K562 (cell line): Measurements from ENCODE around the gene FRMD7. TPM values are rescaled to one million over a fixed set of nuclear protein-coding genes. Genes with fewer than 3 reads are reported as not detected.
A peak's percentile ranks its signal among the peaks of the same experiment; 100 is the strongest.

Source experiments
- ATAC-seq: fragments of 200-7000 bp; cut with Tn5 transposase; 3 replicates; pipeline ENCODE4 v1.9.1; 2020; ENCODE audit warnings: moderate library complexity
- BruUV-seq: library from RNA; stranded (reverse); fragments of 400-500 nt; replicated peaks from 2 replicates; lab custom pipeline; 2021; lab: Mats Ljungman, UMichigan
- CTCF ChIA-PET: fragments of 300-600 bp; formaldehyde crosslinking; extraction: SDS; loops from one replicate; lab custom pipeline; 2021; ENCODE audit warnings: low intra/inter-chr PET ratio; lab: Yijun Ruan, JAX
- POLR2A ChIA-PET: fragments of 300-600, 350-650 bp; sonication (Branson Sonifier 250); formaldehyde crosslinking; extraction: SDS; loops from one replicate; lab custom pipeline; 2021; ENCODE audit warnings: antibody characterized with exemption, inconsistent platforms; lab: Yijun Ruan, JAX
- DNase-seq, 4 experiments: peaks; one replicate each; pipeline versions ENCODE4 v3.0.0 to v3.0.0-alpha.2; 2011 to 2018; ENCODE audit warnings: low spot score in 3 of 4, mixed read lengths in 3 of 4; ENCODE audit errors: extremely low read depth in 1 of 4
- FAIRE-seq: peaks from 2 replicates; lab custom pipeline; 2011; peaks lifted over from hg19 to GRCh38; lab: Jason Lieb, UNC
- H2AFZ ChIP-seq: 2 replicates; pipeline ENCODE4 v1.6.0; 2011; ENCODE audit warnings: low read depth, low read length, control low read depth, inconsistent platforms
- H3K27ac ChIP-seq: fragments of 200-600 bp; 3 replicates; pipeline ENCODE4 v1.8.0; 2011; ENCODE audit warnings: low read depth, mild to moderate bottlenecking, control low read depth, inconsistent platforms, low read length, moderate library complexity, mixed read lengths; ENCODE audit errors: extremely low read depth
- H3K27me3 ChIP-seq, 2 experiments: fragments of 300-600 bp in 1 of 2; 2 replicates in 1 of 2; 3 replicates in 1 of 2; pipeline versions ENCODE4 v1.6.0 to v1.8.0; 2011; ENCODE audit warnings: inconsistent platforms in 2 of 2, low read length in 2 of 2, mild to moderate bottlenecking in 1 of 2, mixed read lengths in 1 of 2, moderate library complexity in 1 of 2; ENCODE audit not compliant: control insufficient read depth in 2 of 2, insufficient read depth in 2 of 2
- H3K36me3 ChIP-seq: fragments of 300-600 bp; 3 replicates; pipeline ENCODE4 v1.8.0; 2011; ENCODE audit warnings: mild to moderate bottlenecking, low read length, inconsistent platforms; ENCODE audit not compliant: control insufficient read depth, insufficient read depth
- H3K4me1 ChIP-seq, 2 experiments: fragments of 200-600 bp in 1 of 2; replicated peaks in 1 of 2; 2 replicates in 1 of 2; 3 replicates in 1 of 2; pipeline versions ENCODE4 v1.5.1 to v1.8.0; 2011; ENCODE audit warnings: inconsistent platforms in 2 of 2, low read length in 2 of 2, mild to moderate bottlenecking in 1 of 2, mixed read lengths in 1 of 2, moderate library complexity in 1 of 2; ENCODE audit not compliant: control insufficient read depth in 2 of 2, insufficient read depth in 2 of 2
- H3K4me2 ChIP-seq: 2 replicates; pipeline ENCODE4 v1.6.1; 2011; ENCODE audit warnings: low read length, control low read depth, inconsistent platforms, mixed read lengths; ENCODE audit not compliant: insufficient read depth
- H3K4me3 ChIP-seq: fragments of 200-600 bp; sonication (generic), shearing (Covaris generic); 2 replicates; pipeline ENCODE4 v1.5.1; 2016; ENCODE audit warnings: control low read depth, inconsistent platforms
- H3K79me2 ChIP-seq: fragments of 200-600 bp; 3 replicates; pipeline ENCODE4 v1.8.0; 2011; ENCODE audit warnings: low read length, inconsistent platforms; ENCODE audit not compliant: control insufficient read depth, insufficient read depth
- H3K9ac ChIP-seq, 2 experiments: 2 replicates each; pipeline versions ENCODE4 v1.6.0 to v1.6.1; 2011; ENCODE audit warnings: low read depth in 2 of 2, low read length in 2 of 2, control low read depth in 1 of 2, inconsistent platforms in 1 of 2, mild to moderate bottlenecking in 1 of 2, mixed read lengths in 1 of 2; ENCODE audit not compliant: insufficient read depth in 1 of 2
- H3K9me1 ChIP-seq: one replicate; pipeline ENCODE4 v1.6.0; 2011; ENCODE audit warnings: inconsistent platforms, mild to moderate bottlenecking, low read length, moderate library complexity; ENCODE audit not compliant: control insufficient read depth, insufficient read depth
- H3K9me3 ChIP-seq: replicated peaks from 2 replicates; pipeline ENCODE4 v1.5.1; 2011; ENCODE audit warnings: low read depth, low read length, inconsistent platforms; ENCODE audit not compliant: control insufficient read depth, insufficient read depth
- H4K20me1 ChIP-seq: replicated peaks from 2 replicates; pipeline ENCODE4 v1.6.1; 2011; ENCODE audit warnings: low read length, inconsistent platforms, mixed read lengths; ENCODE audit not compliant: control insufficient read depth, insufficient read depth
- ESRRB ChIP-seq: fragments of 250-450 bp; sonication (Bioruptor Pico); IDR thresholded peaks from 2 replicates; pipeline ENCODE4 v1.5.0; 2020; ENCODE audit warnings: mild to moderate bottlenecking, moderate library complexity, borderline replicate concordance
- FOSL1 ChIP-seq: fragments of 200-800 bp; sonication (Bioruptor generic); conservative IDR thresholded peaks from 2 replicates; pipeline ENCODE4 v1.6.1; 2016; ENCODE audit warnings: missing genetic modification characterization, missing compliant biosample characterization
- FOXK2 ChIP-seq, 2 experiments: fragments of 450-650 bp; IDR thresholded peaks in 1 of 2; conservative IDR thresholded peaks in 1 of 2; 2 replicates each; pipeline ENCODE4 v1.6.1; 2016; ENCODE audit warnings: low read depth in 2 of 2, mild to moderate bottlenecking in 1 of 2
- JUND ChIP-seq, 2 experiments: IDR thresholded peaks; 2 replicates in 1 of 2; 3 replicates in 1 of 2; pipeline ENCODE4 v1.6.1; 2011; ENCODE audit warnings: borderline replicate concordance in 2 of 2, low read depth in 2 of 2, low read length in 2 of 2, improper control_type of control experiment in 1 of 2, missing biosample characterization in 1 of 2, missing genetic modification characterization in 1 of 2, missing genetic modification reagents in 1 of 2
- MTA3 ChIP-seq: fragments of 450-650 bp; formaldehyde crosslinking; IDR thresholded peaks from 2 replicates; pipeline ENCODE4 v1.6.1; 2017; ENCODE audit warnings: mild to moderate bottlenecking, borderline replicate concordance
- OTX1 ChIP-seq: fragments of 450-650 bp; formaldehyde crosslinking; IDR thresholded peaks from 2 replicates; pipeline ENCODE4 v1.4.0; 2022; ENCODE audit warnings: mild to moderate bottlenecking
- RBFOX2 ChIP-seq: fragments of 200-400 bp; formaldehyde crosslinking; IDR thresholded peaks from 2 replicates; pipeline ENCODE4 v1.6.1; 2017; ENCODE audit warnings: low read depth, mild to moderate bottlenecking, low read length, moderate library complexity
- SREBF2 ChIP-seq: sonication (generic); formaldehyde crosslinking; IDR thresholded peaks from 2 replicates; pipeline ENCODE4 v1.4.0; 2020; ENCODE audit warnings: mild to moderate bottlenecking, missing genetic modification reagents
- TAF15 ChIP-seq: fragments of 200-400 bp; formaldehyde crosslinking; IDR thresholded peaks from 2 replicates; pipeline ENCODE4 v1.6.1; 2017; ENCODE audit warnings: mild to moderate bottlenecking, low read depth, low read length, moderate library complexity
- ZKSCAN3 ChIP-seq: fragments of 250-450 bp; sonication (Bioruptor Pico); IDR thresholded peaks from 2 replicates; pipeline ENCODE4 v1.4.0; 2020
- WGBS: fragments of 100-300 bp; shearing (Covaris generic); methylation state at CpG from one replicate; pipeline ENCODE4 v1.1.6; 2016; ENCODE audit warnings: low coverage, mixed read lengths; ENCODE audit not compliant: insufficient coverage; ENCODE audit errors: missing lambda C conversion rate; 5-methylcytosine and 5-hydroxymethylcytosine counted together
- in situ Hi-C: fragments of 300-500 bp; cut with MboI; formaldehyde crosslinking; loops from 4 replicates; pipeline ENCODE4 v1.15.0; 2018; ENCODE audit warnings: inconsistent platforms, mixed read lengths
- intact Hi-C: fragments of 100-400 bp; cut with micrococcal nuclease; formaldehyde crosslinking; loops from 2 replicates; pipeline ENCODE4 v1.14.2; 2022
- polyA plus RNA-seq, 8 experiments: library from polyadenylated mRNA; depleted of rRNA in 4 of 8; stranded (reverse) in 5 of 8; unstranded in 3 of 8; fragments of >200 nt; fragmentation: Nextera tagmentation in 2 of 8; fragmentation: Illumina TruSeq in 1 of 8; extraction: Ambion mirVana in 2 of 8; extraction: Trizol in 1 of 8; gene quantifications; 2 replicates each; pipeline versions ENCODE4 v1.2.1 to v1.2.3, GENCODE V29; 2011 to 2014; ENCODE audit warnings: inconsistent platforms in 1 of 8, missing spikeins in 1 of 8
- total RNA-seq, 7 experiments: library from RNA; depleted of rRNA in 6 of 7; stranded (reverse); fragments of >200 nt in 6 of 7; fragmentation: Illumina TruSeq in 2 of 7; extraction: Trizol in 2 of 7; gene quantifications; 2 replicates each; pipeline versions ENCODE4 v1.2.1 to v1.2.3, GENCODE V29; 2011 to 2021; ENCODE audit warnings: low replicate concordance in 1 of 7
- TF ChIP-seq, protein P1 (sequence below): fragments of 200-800 bp; sonication (Bioruptor generic); IDR thresholded peaks from 2 replicates; pipeline ENCODE4 v1.6.1; 2017; ENCODE audit warnings: missing genetic modification characterization, missing compliant biosample characterization
- TF ChIP-seq, protein P2 (sequence below): fragments of 250-450 bp; sonication (Bioruptor Pico); IDR thresholded peaks from 2 replicates; pipeline ENCODE4 v1.8.0; 2022; ENCODE audit warnings: inconsistent platforms

FRMD7 gene
- total and polyA plus RNA-seq, 9 of the 15 experiments (the other 6 are each of a cell fraction or from before 2014, with no cell fraction given) = 0.06 to 0.09 TPM; not detected in 7

DNA sequence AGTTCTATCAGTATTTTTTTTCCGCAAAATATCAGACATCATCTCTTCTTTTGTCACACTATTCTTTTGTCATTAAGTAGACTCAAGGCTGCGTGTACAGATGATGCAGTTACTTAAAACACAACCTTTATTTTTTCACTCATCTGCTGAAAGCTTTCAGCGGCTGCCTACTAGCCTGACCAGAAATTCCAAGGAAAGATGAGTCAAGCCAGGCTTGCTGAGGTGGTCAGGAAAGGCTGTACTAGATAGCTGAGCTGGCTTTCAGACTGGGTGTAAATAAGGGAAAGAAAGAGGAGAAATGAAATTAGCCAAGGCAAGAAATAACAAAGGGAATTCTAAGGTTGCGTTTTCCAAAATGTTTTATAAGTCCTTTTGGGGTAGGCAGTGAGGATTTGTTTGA lies 86.8 kb downstream of the FRMD7 start:
- Histone ChIP-seq H3K79me2 (peaks cover 96% of the 10 kb centered on the region), H4K20me1 (peaks cover 5% of the 10 kb centered on the region; the same call in 1 of the 2 replicates), H3K4me2 (no peak overlapping the region), H3K9me3 (no peaks in the 10 kb centered on the region), H3K4me3 (no peak overlapping the region), H3K9me1 (no peaks in the 10 kb centered on the region), H3K36me3 (peaks cover 2% of the 10 kb centered on the region; the same call in 1 of the 3 replicates), H3K27me3 (no peaks in the 10 kb centered on the region), H3K9ac (no peak overlapping the region), H3K4me1 (peaks cover 0 to 17% of the 10 kb centered on the region in 2 experiments; a peak in 2 of 5 replicates), H2AFZ (no peak overlapping the region), H3K27ac (no peak overlapping the region)
- peak; percentile 65 for FAIRE-seq
- 51% methylated on average over 4 of the region's 4 CpGs for WGBS
- no peak for ATAC-seq
- DNase-seq = no peak
- ChIA-PET CTCF (no interaction called here), POLR2A (interaction anchor here (0.7 kb wide), 1 partner anchor 185 kb away, joined by 3 read pairs; no protein-coding TSS in a partner anchor)
- intact Hi-C loops (no loop called here), in situ Hi-C loops (no loop called here)
- no TSS peak for BruUV-seq
- TF ChIP-seq, protein P1, sequence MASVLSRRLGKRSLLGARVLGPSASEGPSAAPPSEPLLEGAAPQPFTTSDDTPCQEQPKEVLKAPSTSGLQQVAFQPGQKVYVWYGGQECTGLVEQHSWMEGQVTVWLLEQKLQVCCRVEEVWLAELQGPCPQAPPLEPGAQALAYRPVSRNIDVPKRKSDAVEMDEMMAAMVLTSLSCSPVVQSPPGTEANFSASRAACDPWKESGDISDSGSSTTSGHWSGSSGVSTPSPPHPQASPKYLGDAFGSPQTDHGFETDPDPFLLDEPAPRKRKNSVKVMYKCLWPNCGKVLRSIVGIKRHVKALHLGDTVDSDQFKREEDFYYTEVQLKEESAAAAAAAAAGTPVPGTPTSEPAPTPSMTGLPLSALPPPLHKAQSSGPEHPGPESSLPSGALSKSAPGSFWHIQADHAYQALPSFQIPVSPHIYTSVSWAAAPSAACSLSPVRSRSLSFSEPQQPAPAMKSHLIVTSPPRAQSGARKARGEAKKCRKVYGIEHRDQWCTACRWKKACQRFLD (CRISPR knock-in tag) = no peak
- TF ChIP-seq ZKSCAN3 (CRISPR knock-in tag) = no peak
- TF ChIP-seq, protein P2, sequence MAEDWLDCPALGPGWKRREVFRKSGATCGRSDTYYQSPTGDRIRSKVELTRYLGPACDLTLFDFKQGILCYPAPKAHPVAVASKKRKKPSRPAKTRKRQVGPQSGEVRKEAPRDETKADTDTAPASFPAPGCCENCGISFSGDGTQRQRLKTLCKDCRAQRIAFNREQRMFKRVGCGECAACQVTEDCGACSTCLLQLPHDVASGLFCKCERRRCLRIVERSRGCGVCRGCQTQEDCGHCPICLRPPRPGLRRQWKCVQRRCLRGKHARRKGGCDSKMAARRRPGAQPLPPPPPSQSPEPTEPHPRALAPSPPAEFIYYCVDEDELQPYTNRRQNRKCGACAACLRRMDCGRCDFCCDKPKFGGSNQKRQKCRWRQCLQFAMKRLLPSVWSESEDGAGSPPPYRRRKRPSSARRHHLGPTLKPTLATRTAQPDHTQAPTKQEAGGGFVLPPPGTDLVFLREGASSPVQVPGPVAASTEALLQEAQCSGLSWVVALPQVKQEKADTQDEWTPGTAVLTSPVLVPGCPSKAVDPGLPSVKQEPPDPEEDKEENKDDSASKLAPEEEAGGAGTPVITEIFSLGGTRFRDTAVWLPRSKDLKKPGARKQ (CRISPR knock-in tag) = no peak
- no peak for TF ChIP-seq RBFOX2
- TF ChIP-seq FOSL1 (tag) = 0 out of 2 replicates have a peak, but pooled peaks have one; percentile 21
- no peak for TF ChIP-seq ESRRB (CRISPR knock-in tag)
- no peak for TF ChIP-seq MTA3
- no peak for TF ChIP-seq SREBF2 (CRISPR knock-in tag)
- peak; percentile 19; the same call in 1 of the 2 replicates for TF ChIP-seq JUND (IDR thresholded peaks at IDR 0.05; ENCODE audit: borderline replicate concordance, low read depth, low read length)
- no peak for TF ChIP-seq JUND (tag; IDR thresholded peaks at IDR 0.05; ENCODE audit: borderline replicate concordance, low read depth, low read length)
- TF ChIP-seq OTX1 (CRISPR knock-in tag) = no peak
- no peak for TF ChIP-seq TAF15
- 0 out of 4 replicates have a peak, but pooled peaks of 1 of the 2 experiments have one; percentile 19 for TF ChIP-seq FOXK2 (conservative IDR thresholded peaks at IDR 0.05 in 1 of 2, IDR thresholded peaks at IDR 0.05 in 1 of 2; ENCODE audit: low read depth in 2 of 2)
